Activated CD8-positive, alpha-beta T cell treated with anti-CD3 and anti-CD28 coated beads for 36 hours (primary cell): ENCODE results near the gene AGBL1. TPM values are rescaled to one million over a fixed set of nuclear protein-coding genes. Genes with fewer than 3 reads are reported as not detected.

Source experiments
- ATAC-seq: fragments of 200-7000 bp; cut with Tn5 transposase; one replicate; pipeline ENCODE4 v1.10.0; 2021; ENCODE audit warnings: mild to moderate bottlenecking, moderate library complexity
- CTCF ChIA-PET: fragments of 350-600 bp; sonication (Branson Sonifier 250); formaldehyde crosslinking; loops from one replicate; lab custom pipeline; 2021; ENCODE audit warnings: antibody characterized with exemption; lab: Charles Lee
- POLR2A ChIA-PET: fragments of 350-600 bp; sonication (Branson Sonifier 250); formaldehyde crosslinking; loops from one replicate; lab custom pipeline; 2021; ENCODE audit warnings: antibody characterized with exemption; lab: Charles Lee
- DNase-seq: peaks from one replicate; pipeline ENCODE4 v3.0.0-alpha.2; 2020
- H3K27ac Mint-ChIP-seq: one replicate; pipeline ENCODE4 v1.8.0; 2021; ENCODE audit warnings: mild to moderate bottlenecking, mixed read lengths
- H3K27me3 Mint-ChIP-seq: one replicate; pipeline ENCODE4 v1.8.0; 2021; ENCODE audit warnings: mixed read lengths
- H3K36me3 Mint-ChIP-seq: one replicate; pipeline ENCODE4 v1.8.0; 2021; ENCODE audit warnings: low read depth, mixed read lengths
- H3K4me1 Mint-ChIP-seq: one replicate; pipeline ENCODE4 v1.8.0; 2021; ENCODE audit warnings: low read depth, mixed read lengths
- H3K4me3 Mint-ChIP-seq: one replicate; pipeline ENCODE4 v1.8.0; 2021; ENCODE audit warnings: mild to moderate bottlenecking, moderate library complexity, mixed read lengths
- H3K9me3 Mint-ChIP-seq: one replicate; pipeline ENCODE4 v1.8.0; 2021; ENCODE audit warnings: mixed read lengths
- intact Hi-C: fragments of 100-400 bp; cut with micrococcal nuclease; formaldehyde crosslinking; loops from one replicate; pipeline ENCODE4 v1.10.0; 2022
- total RNA-seq, 2 experiments: library from RNA; stranded (reverse); gene quantifications; one replicate each; pipeline ENCODE4 v1.2.3, GENCODE V29; 2021
- TF ChIP-seq, protein P1 (sequence below): fragments of 200-600 bp; IDR thresholded peaks from one replicate; pipeline ENCODE4 v1.8.0; 2022; ENCODE audit warnings: antibody characterized with exemption, mild to moderate bottlenecking

The AGBL1 gene
- total RNA-seq, 2 experiments from 2014 or later, result not detected

DNA sequence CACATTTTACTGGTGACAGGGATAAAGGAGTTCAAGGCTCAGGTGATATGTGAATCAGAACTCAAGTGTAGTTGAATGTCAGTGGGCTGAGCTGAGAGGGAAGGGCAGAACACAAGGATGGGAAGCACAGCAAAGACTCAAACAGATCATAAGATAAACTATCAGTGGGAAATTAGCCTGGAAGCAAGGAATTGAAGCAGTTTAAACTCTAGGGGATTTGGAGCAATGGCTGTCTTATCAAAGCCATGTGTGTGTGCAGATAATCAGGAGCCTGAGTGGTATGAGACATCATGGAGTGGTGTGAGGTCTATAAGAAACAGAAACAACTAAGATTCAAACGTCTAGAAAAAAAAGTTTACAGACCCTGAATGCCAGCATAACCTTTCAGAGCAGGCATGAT lies 634.6 kb downstream of the AGBL1 start:
- DNase-seq (no peak), ATAC-seq (no peak)
- Mint-ChIP-seq H3K36me3 (no peaks in the 10 kb centered on the region), H3K27me3 (peaks cover 4% of the 10 kb centered on the region), H3K9me3 (no peaks in the 10 kb centered on the region), H3K4me1 (no peaks in the 10 kb centered on the region), H3K27ac (no peak overlapping the region), H3K4me3 (no peak overlapping the region)
- TF ChIP-seq, protein P1, sequence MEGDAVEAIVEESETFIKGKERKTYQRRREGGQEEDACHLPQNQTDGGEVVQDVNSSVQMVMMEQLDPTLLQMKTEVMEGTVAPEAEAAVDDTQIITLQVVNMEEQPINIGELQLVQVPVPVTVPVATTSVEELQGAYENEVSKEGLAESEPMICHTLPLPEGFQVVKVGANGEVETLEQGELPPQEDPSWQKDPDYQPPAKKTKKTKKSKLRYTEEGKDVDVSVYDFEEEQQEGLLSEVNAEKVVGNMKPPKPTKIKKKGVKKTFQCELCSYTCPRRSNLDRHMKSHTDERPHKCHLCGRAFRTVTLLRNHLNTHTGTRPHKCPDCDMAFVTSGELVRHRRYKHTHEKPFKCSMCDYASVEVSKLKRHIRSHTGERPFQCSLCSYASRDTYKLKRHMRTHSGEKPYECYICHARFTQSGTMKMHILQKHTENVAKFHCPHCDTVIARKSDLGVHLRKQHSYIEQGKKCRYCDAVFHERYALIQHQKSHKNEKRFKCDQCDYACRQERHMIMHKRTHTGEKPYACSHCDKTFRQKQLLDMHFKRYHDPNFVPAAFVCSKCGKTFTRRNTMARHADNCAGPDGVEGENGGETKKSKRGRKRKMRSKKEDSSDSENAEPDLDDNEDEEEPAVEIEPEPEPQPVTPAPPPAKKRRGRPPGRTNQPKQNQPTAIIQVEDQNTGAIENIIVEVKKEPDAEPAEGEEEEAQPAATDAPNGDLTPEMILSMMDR, result no peak
- intact Hi-C loops, result no loop called here
- POLR2A ChIA-PET, result no interaction called here
- CTCF ChIA-PET, result interaction anchor here (2.3 kb wide), 1 partner anchor 29 kb away, joined by 5 read pairs; no protein-coding TSS in a partner anchor

DNA sequence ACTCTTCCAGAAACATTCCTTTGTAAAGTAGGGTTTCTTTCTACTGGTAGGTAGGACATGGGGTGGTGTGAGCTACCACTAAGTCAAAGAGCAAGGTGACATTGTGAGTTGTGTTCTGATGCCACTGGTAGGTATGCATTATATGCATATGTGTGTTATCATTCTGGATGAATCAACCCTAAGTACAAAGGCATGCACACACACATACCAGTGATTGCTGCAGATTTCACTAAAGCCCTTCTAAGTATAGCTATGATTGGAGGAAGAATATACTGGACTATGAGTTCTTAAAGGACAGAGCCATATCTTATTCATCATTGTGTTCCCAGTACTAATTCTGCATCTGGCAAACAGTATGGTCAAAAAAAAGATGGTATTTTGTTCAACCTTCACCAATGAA lies 646.0 kb downstream of the AGBL1 start:
- H3K9me3 Mint-ChIP-seq, result peaks cover 8% of the 10 kb centered on the region
- TF ChIP-seq, protein P1, result no peak
- ChIA-PET POLR2A (no interaction called here), CTCF (interaction anchor here (1.0 kb wide), 1 partner anchor 17 kb away, joined by 4 read pairs; no protein-coding TSS in a partner anchor)
- no peak overlapping the region for H3K27ac Mint-ChIP-seq
- ATAC-seq, result no peak
- intact Hi-C loops, result no loop called here
- no peaks in the 10 kb centered on the region for H3K4me1 Mint-ChIP-seq
- H3K36me3 Mint-ChIP-seq, result no peaks in the 10 kb centered on the region
- no peak overlapping the region for H3K4me3 Mint-ChIP-seq
- H3K27me3 Mint-ChIP-seq, result no peaks in the 10 kb centered on the region
- DNase-seq, result no peak

DNA sequence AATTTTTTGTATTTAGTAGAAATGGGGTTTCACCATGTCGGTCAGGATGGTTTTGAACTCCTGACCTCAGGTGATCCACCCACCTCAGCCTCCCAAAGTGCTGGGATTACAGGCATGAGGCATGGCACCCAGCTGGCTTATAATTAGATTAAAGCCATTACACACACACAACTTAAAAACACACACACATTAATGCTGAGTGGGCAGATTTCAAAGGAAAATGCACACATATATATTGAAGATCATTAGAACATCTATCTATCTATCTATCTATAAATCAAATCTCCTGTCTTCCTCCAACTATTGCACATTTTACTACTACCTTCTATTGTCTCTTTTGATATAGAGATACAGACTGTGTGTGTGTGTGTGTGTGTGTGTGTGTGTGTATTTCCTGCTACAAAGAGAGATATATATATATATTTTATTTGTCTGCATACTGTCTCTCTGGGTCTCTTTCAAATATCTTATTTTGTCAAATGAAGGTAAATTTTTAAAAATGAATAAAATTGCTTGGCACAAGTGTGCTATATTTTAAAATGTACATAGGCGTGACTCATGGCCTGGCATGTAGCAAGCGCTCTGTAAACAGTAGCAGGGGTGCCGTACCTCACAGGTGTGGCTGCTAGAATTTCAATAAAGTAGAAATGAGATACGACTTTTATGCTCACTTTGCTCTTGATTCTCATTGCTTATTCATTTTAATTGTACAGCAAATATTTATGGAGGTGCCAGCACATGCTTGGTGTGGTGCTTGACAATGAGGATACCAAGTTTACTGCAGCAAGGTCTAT lies 655.8 kb downstream of the AGBL1 start:
- POLR2A ChIA-PET, result no interaction called here
- Mint-ChIP-seq H3K27ac (no peak overlapping the region), H3K4me1 (no peaks in the 10 kb centered on the region), H3K27me3 (no peaks in the 10 kb centered on the region), H3K36me3 (no peaks in the 10 kb centered on the region), H3K4me3 (no peak overlapping the region), H3K9me3 (peaks cover 2% of the 10 kb centered on the region)
- TF ChIP-seq, protein P1, result no peak
- DNase-seq, result no peak
- CTCF ChIA-PET, result no interaction called here
- no peak for ATAC-seq
- intact Hi-C loops, result no loop called here

DNA sequence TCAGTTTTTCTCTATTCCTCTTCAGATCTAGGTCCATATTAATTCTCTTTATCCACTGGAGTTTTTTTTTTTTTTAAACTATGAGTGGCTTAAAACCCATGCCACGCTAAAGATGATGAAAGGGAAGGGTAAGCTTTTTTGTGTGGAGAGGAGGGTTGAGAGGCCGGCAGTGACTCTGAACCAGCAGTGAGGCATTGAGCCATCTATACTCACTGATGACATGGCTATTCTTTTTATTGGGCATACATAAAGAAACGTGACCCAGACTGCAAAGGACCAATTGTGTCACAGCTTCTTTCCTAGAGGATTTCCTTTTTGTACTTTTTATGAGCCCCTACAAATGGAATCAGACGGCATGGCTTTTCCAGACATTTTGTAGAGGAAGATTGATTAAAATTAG lies 662.2 kb downstream of the AGBL1 start:
- H3K27ac Mint-ChIP-seq, result no peak overlapping the region
- TF ChIP-seq, protein P1, result no peak
- no peak overlapping the region for H3K4me3 Mint-ChIP-seq
- ChIA-PET POLR2A (no interaction called here), CTCF (interaction anchor here (1.4 to 3.9 kb wide), 3 partner anchors 17 to 117 kb away, joined by 4 to 60 read pairs (median 6); no protein-coding TSS in a partner anchor)
- peaks cover 3% of the 10 kb centered on the region for H3K27me3 Mint-ChIP-seq
- H3K4me1 Mint-ChIP-seq, result no peaks in the 10 kb centered on the region
- H3K9me3 Mint-ChIP-seq, result peaks cover 2% of the 10 kb centered on the region
- H3K36me3 Mint-ChIP-seq, result no peaks in the 10 kb centered on the region
- ATAC-seq, result no peak
- intact Hi-C loops, result loop anchor here (2.0 to 5.0 kb wide), 2 partner anchors 117 to 510 kb away; no protein-coding TSS in a partner anchor
- DNase-seq, result no peak
